Heart left ventricle (tissue), 16 donors: Measurements from ENCODE around the gene CCDC3. TPM values are rescaled to one million over a fixed set of nuclear protein-coding genes. Genes with fewer than 3 reads are reported as not detected.

Experiments used
- ATAC-seq, 4 donors: fragments of 200-7000 bp; cut with Tn5 transposase; one replicate each; pipeline ENCODE4 v1.9.1; 2020 to 2022; ENCODE audit warnings: moderate library complexity in 4 of 4, mild to moderate bottlenecking in 3 of 4, moderate number of reproducible peaks in 1 of 4
- DNase-seq, 5 donors: peaks; one replicate each; pipeline ENCODE4 v3.0.0-alpha.2; 2020
- H3K27ac ChIP-seq, 12 donors: fragments of 200-600 bp; sonication (generic) in 4 of 12; one replicate each; pipeline versions ENCODE4 v1.5.0 to v1.8.0; 2016 to 2022; ENCODE audit warnings: mild to moderate bottlenecking in 2 of 12
- H3K27me3 ChIP-seq, 9 donors: fragments of 200-600 bp; sonication (generic) in 2 of 9; one replicate each; pipeline versions ENCODE4 v1.5.1 to v1.8.0; 2016 to 2022; ENCODE audit warnings: mild to moderate bottlenecking in 3 of 9
- H3K36me3 ChIP-seq, 9 donors: fragments of 200-600 bp; sonication (generic) in 2 of 9; one replicate each; pipeline versions ENCODE4 v1.5.0 to v1.8.0; 2018 to 2022; ENCODE audit warnings: mild to moderate bottlenecking in 2 of 9
- H3K4me1 ChIP-seq, 12 donors: fragments of 200-600 bp; sonication (generic) in 4 of 12; one replicate each; pipeline versions ENCODE4 v1.5.0 to v1.8.0; 2016 to 2022; ENCODE audit warnings: mild to moderate bottlenecking in 3 of 12
- H3K4me3 ChIP-seq, 12 donors: fragments of 200-600 bp; sonication (generic) in 4 of 12; one replicate each; pipeline versions ENCODE4 v1.5.0 to v1.8.0; 2017 to 2022; ENCODE audit warnings: mild to moderate bottlenecking in 9 of 12, moderate library complexity in 4 of 12
- H3K9me3 ChIP-seq, 12 donors: fragments of 200-600 bp; sonication (generic) in 4 of 12; one replicate each; pipeline versions ENCODE4 v1.5.0 to v1.8.0; 2016 to 2022; ENCODE audit warnings: mild to moderate bottlenecking in 1 of 12
- POLR2A ChIP-seq, 2 donors: fragments of 450-650 bp; IDR thresholded peaks; one replicate each; pipeline ENCODE4 v1.6.1; 2017; ENCODE audit warnings: antibody characterized with exemption in 2 of 2, mild to moderate bottlenecking in 2 of 2, moderate library complexity in 2 of 2
- WGBS, 4 donors: extraction: QIAGEN DNeasy Blood & Tissue Kit in 2 of 4; methylation state at CpG; one replicate each; pipeline versions ENCODE4 v1.1.5 to v1.1.7; 2013 to 2018; 5-methylcytosine and 5-hydroxymethylcytosine counted together
- intact Hi-C, 10 donors: fragments of 100-400 bp; cut with DNase I; formaldehyde crosslinking; loops; one replicate each; pipeline versions ENCODE4 v1.11.1 to v1.14.2; 2022
- polyA plus RNA-seq, 2 donors: library from polyadenylated mRNA; stranded (reverse); fragments of 200-250 nt; gene quantifications; one replicate each; pipeline ENCODE4 v1.2.3, GENCODE V29; 2013
- total RNA-seq, 9 donors: library from RNA; depleted of rRNA in 2 of 9; stranded (reverse); fragments of >200 nt in 2 of 9; fragmentation: NEBNext Ultra II Directional in 3 of 9; extraction: Animal tissue kit (Norgen Biotek cat#: 25700) in 3 of 9; gene quantifications; one replicate each; pipeline versions ENCODE4 v1.1.0 to v1.2.4, GENCODE V29; 2016 to 2023
- TF ChIP-seq, protein P1 (sequence below), 12 donors: fragments of 200-600 bp; sonication (generic) in 4 of 12; IDR thresholded peaks; one replicate each; pipeline versions ENCODE4 v1.5.0 to v1.8.0; 2018 to 2022; ENCODE audit warnings: antibody characterized with exemption in 12 of 12, mild to moderate bottlenecking in 5 of 12
- donor health status: ischemic (EF 13 %, LVEDD 7.1; RV severe dilation, severe dysfunction).
- donor health status: healthy with polysubstance abuse.
- donor health status: DM: no; HTN: yes; CAD: no.
- donor health status: DM: no; HTN: no; CAD: no.
- donor health status: ischemic (EF 25% LVEDD 6.9; RV normal size, moderate dysfunction).
- donor health status: ischemic (EF 25% LVEDD 5.7; RV mildly dilated, moderate dysfunction).
- donor health status: healthy.
- donor health status: DM: yes; HTN: yes; CAD: no.
- donor health status: ischemic (EF 35%, LVEDD 5.7; RV mildly dilated, moderate dysfunction).
- donor health status: nonischemic (EF 11% LVEDD 7.7; RV severe dilation, severe dysfunction).
- donor health status: DM: yes; HTN: yes; CAD: no.
- donor health status: PGD.
- donor health status: ischemic (EF 29% LVEDD 5.4; RV normal size, mild dysfunction).
- donor health status: nonischemic (EF 23%, LVEDD 6.1; RV moderate dilation, normal function).

Gene CCDC3
- total and polyA plus RNA-seq, 11 donors = 1.6 to 15.4 (median 5.5) TPM

DNA sequence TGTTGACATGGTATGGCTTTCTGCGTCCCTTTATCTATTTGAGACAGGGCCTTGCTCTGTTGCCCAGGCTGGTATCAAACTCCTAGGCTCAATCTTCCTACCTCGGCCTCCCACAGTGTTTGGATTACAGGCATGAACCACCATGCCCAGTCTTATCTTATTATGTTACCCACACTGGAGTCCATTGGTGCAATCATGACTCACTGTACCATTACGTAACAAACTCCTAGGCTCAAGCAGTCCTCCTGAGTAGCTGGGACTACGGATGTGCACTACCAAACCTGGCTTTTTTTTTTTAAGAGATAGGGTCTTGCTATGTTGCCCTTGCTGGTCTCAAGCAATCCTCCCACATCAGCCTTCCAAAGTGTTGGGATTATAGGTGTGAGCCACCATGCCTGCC, 66.7 kb downstream of the CCDC3 start:
- no peak for DNase-seq
- Histone ChIP-seq H3K4me3 (no peak overlapping the region), H3K27ac (no peak overlapping the region), H3K27me3 (no peaks in the 10 kb centered on the region), H3K4me1 (peaks cover 0 to 3% (median 0%) of the 10 kb centered on the region in 12 donors), H3K36me3 (no peaks in the 10 kb centered on the region), H3K9me3 (peaks cover 0 to 14% (median 0%) of the 10 kb centered on the region in 12 donors)
- 92 to 98% (median 94%) methylated on average over 4 of the region's 4 CpGs for WGBS, 4 donors
- intact Hi-C loops = no loop called here
- TF ChIP-seq POLR2A (IDR thresholded peaks at IDR 0.05) = no peak
- TF ChIP-seq, protein P1, sequence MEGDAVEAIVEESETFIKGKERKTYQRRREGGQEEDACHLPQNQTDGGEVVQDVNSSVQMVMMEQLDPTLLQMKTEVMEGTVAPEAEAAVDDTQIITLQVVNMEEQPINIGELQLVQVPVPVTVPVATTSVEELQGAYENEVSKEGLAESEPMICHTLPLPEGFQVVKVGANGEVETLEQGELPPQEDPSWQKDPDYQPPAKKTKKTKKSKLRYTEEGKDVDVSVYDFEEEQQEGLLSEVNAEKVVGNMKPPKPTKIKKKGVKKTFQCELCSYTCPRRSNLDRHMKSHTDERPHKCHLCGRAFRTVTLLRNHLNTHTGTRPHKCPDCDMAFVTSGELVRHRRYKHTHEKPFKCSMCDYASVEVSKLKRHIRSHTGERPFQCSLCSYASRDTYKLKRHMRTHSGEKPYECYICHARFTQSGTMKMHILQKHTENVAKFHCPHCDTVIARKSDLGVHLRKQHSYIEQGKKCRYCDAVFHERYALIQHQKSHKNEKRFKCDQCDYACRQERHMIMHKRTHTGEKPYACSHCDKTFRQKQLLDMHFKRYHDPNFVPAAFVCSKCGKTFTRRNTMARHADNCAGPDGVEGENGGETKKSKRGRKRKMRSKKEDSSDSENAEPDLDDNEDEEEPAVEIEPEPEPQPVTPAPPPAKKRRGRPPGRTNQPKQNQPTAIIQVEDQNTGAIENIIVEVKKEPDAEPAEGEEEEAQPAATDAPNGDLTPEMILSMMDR (IDR thresholded peaks at IDR 0.05) = no peak
- ATAC-seq = no peak

DNA sequence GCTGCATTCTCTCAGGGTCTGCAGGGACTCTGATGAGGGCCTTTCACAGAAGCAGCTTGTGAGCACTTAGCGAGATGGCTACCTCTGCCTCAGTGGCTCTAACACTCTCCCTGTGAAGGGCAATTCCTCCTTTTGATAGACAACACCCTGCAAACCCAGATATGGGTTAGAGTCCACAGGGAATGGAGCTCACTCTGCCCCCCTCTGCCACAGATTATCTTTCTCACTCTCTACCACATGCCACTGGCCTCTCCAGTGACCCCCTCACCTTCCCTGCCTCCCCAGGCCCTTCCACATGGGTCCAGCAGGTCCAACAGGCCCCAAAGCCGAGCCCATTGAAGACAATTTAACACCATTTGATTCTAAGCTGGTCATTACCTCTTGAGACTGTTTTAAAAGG, 72.1 kb downstream of the CCDC3 start:
- Histone ChIP-seq H3K27me3 (no peaks in the 10 kb centered on the region), H3K27ac (no peak overlapping the region), H3K4me1 (no peaks in the 10 kb centered on the region), H3K9me3 (peaks cover 0 to 21% (median 0%) of the 10 kb centered on the region in 12 donors), H3K4me3 (no peak overlapping the region), H3K36me3 (no peaks in the 10 kb centered on the region)
- 64 to 75% (median 70%) methylated on average over 2 of the region's 2 CpGs for WGBS, 4 donors
- intact Hi-C loops = no loop called here
- no peak for DNase-seq
- TF ChIP-seq, protein P1 (IDR thresholded peaks at IDR 0.05) = no peak
- TF ChIP-seq POLR2A (IDR thresholded peaks at IDR 0.05) = no peak
- ATAC-seq = no peak

DNA sequence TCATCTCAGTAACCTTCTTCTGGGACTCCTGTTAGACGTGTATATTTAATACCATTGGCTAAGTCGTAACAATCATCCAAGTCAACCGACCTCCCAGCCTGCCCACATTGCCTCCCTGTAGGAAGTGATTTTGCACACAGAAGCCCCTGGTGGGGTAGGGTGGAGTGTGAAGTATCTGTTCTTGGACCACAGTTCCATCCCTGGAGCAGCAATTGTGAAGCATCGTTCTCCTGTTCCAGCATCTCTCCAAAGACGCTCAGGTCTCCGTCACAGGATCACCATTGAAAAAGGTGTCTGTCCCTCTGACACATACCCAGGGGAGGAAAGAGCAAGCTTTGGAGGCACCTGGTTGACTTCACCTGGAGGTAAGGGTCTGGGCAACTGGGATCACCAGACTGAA, 72.9 kb downstream of the CCDC3 start:
- intact Hi-C loops = no loop called here
- no peaks in the 10 kb centered on the region for H3K4me1 ChIP-seq
- no peak for TF ChIP-seq POLR2A (IDR thresholded peaks at IDR 0.05)
- TF ChIP-seq, protein P1 (IDR thresholded peaks at IDR 0.05) = no peak
- H3K36me3 ChIP-seq = no peaks in the 10 kb centered on the region
- no peaks in the 10 kb centered on the region for H3K27me3 ChIP-seq
- DNase-seq (no peak), ATAC-seq (no peak)
- H3K9me3 ChIP-seq = peaks cover 0 to 13% (median 0%) of the 10 kb centered on the region in 12 donors
- 93 to 95% (median 94%) methylated on average over 6 of the region's 6 CpGs for WGBS, 4 donors
- H3K27ac ChIP-seq = no peak overlapping the region
- no peak overlapping the region for H3K4me3 ChIP-seq

DNA sequence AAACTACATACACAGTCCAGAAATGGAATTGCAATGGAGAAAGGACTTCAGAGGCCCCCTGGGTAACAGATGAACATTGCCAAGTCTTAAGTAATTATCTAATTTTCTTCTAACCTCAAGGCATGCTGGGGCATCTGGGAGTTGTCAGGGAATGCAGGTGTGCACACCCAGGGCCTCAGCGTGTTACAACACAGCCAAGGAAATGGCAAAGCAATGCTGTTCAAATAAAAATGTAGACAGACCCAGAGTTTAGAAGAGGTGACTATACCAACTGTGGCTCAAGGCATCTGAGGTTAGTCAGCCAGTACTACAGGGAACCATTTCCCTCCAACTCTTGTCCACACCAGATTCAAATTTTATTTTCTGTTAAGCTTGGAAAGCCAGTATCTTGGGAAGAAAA, 73.6 kb downstream of the CCDC3 start:
- WGBS, 4 donors = 81 to 96% (median 86%) methylated on average over 1 of the region's 1 CpG
- DNase-seq = no peak

More for the DNA sequence above, 73.6 kb downstream of the CCDC3 start:
- intact Hi-C loops = no loop called here
- TF ChIP-seq, protein P1 (IDR thresholded peaks at IDR 0.05) = no peak
- no peak for TF ChIP-seq POLR2A (IDR thresholded peaks at IDR 0.05)
- no peak overlapping the region for H3K4me3 ChIP-seq
- ATAC-seq = no peak
- H3K27me3 ChIP-seq = no peaks in the 10 kb centered on the region
- peaks cover 0 to 9% (median 0%) of the 10 kb centered on the region in 12 donors for H3K9me3 ChIP-seq
- no peak overlapping the region for H3K27ac ChIP-seq
- no peaks in the 10 kb centered on the region for H3K4me1 ChIP-seq
- no peaks in the 10 kb centered on the region for H3K36me3 ChIP-seq
